Calu3 (cell line): ENCODE measurements around the gene KCNG2. TPM values are rescaled to one million over a fixed set of nuclear protein-coding genes. Genes with fewer than 3 reads are reported as not detected.

ENCODE experiments used
- BruUV-seq: library from RNA; stranded (reverse); fragments of 400-500 nt; replicated peaks from 2 replicates; lab custom pipeline; 2021; lab: Mats Ljungman, UMichigan
- CTCF ChIA-PET: fragments of 300-600 bp; sonication (Branson Sonifier 250); formaldehyde crosslinking; loops from one replicate; lab custom pipeline; 2022; ENCODE audit warnings: antibody characterized with exemption; lab: Charles Lee
- DNase-seq: peaks from one replicate; pipeline ENCODE4 v3.0.0; 2022
- H3K27ac Mint-ChIP-seq: one replicate; pipeline ENCODE4 v1.8.0; 2022; ENCODE audit warnings: mixed read lengths; ENCODE audit not compliant: unreplicated experiment
- H3K27me3 Mint-ChIP-seq: one replicate; pipeline ENCODE4 v1.8.0; 2022; ENCODE audit warnings: mixed read lengths; ENCODE audit not compliant: unreplicated experiment
- H3K36me3 Mint-ChIP-seq: one replicate; pipeline ENCODE4 v1.8.0; 2022; ENCODE audit warnings: mild to moderate bottlenecking, moderate library complexity, mixed read lengths; ENCODE audit not compliant: insufficient read depth, unreplicated experiment
- H3K4me1 Mint-ChIP-seq: one replicate; pipeline ENCODE4 v1.8.0; 2022; ENCODE audit warnings: mild to moderate bottlenecking, low read depth, mixed read lengths; ENCODE audit not compliant: unreplicated experiment
- H3K4me3 Mint-ChIP-seq: one replicate; pipeline ENCODE4 v1.8.0; 2022; ENCODE audit warnings: mild to moderate bottlenecking, low read depth, moderate library complexity, mixed read lengths; ENCODE audit not compliant: unreplicated experiment
- H3K9me3 Mint-ChIP-seq: one replicate; pipeline ENCODE4 v1.8.0; 2022; ENCODE audit warnings: low read depth, mixed read lengths; ENCODE audit not compliant: unreplicated experiment
- CTCF ChIP-seq: fragments of 200-600 bp; IDR thresholded peaks from one replicate; pipeline ENCODE4 v1.8.0; 2022; ENCODE audit warnings: antibody characterized with exemption; ENCODE audit not compliant: unreplicated experiment
- intact Hi-C: fragments of 100-400 bp; cut with micrococcal nuclease; formaldehyde crosslinking; loops from one replicate; pipeline ENCODE4 v1.10.0; 2022; ENCODE audit not compliant: unreplicated experiment
- total RNA-seq: library from RNA; stranded (reverse); gene quantifications from 2 replicates; pipeline ENCODE4 v1.2.3, GENCODE V29; 2022

Gene KCNG2
- total RNA-seq, 1 experiment from 2014 or later: not detected

- Mint-ChIP-seq H3K27me3 (no peaks in the 10 kb centered on the region), H3K4me1 (no peaks in the 10 kb centered on the region), H3K4me3 (no peak overlapping the region), H3K36me3 (no peaks in the 10 kb centered on the region), H3K27ac (no peak overlapping the region), H3K9me3 (peaks cover 3% of the 10 kb centered on the region)
- no peak for TF ChIP-seq CTCF
- DNase-seq: no peak
- no TSS peak for BruUV-seq
- CTCF ChIA-PET: no interaction called here
- intact Hi-C loops: no loop called here
These were observed 53.0 kb downstream of the KCNG2 start for GRCh38 chr18:79850731-79851130.

GRCh38 chr18:79851489-79851888 is 53.8 kb downstream of the KCNG2 start:
- BruUV-seq: no TSS peak

GRCh38 chr18:79851950-79852349 is 54.2 kb downstream of the KCNG2 start:
- H3K36me3 Mint-ChIP-seq: no peaks in the 10 kb centered on the region

More at GRCh38 chr18:79851489-79851888, 53.8 kb downstream of the KCNG2 start:
- Mint-ChIP-seq H3K9me3 (peaks cover 3% of the 10 kb centered on the region), H3K4me3 (no peak overlapping the region), H3K4me1 (no peaks in the 10 kb centered on the region), H3K27me3 (no peaks in the 10 kb centered on the region), H3K27ac (no peak overlapping the region), H3K36me3 (no peaks in the 10 kb centered on the region)
- DNase-seq: no peak
- TF ChIP-seq CTCF: no peak
- intact Hi-C loops: no loop called here
- CTCF ChIA-PET: no interaction called here

GRCh38 chr18:79852561-79853302 is 55.0 kb downstream of the KCNG2 start:
- CTCF ChIA-PET: no interaction called here
- Mint-ChIP-seq H3K4me1 (no peaks in the 10 kb centered on the region), H3K27ac (no peak overlapping the region), H3K9me3 (peaks cover 3% of the 10 kb centered on the region), H3K36me3 (peaks cover 5% of the 10 kb centered on the region), H3K27me3 (no peaks in the 10 kb centered on the region), H3K4me3 (no peak overlapping the region)
- no TSS peak for BruUV-seq
- no peak for DNase-seq
- intact Hi-C loops: no loop called here
- TF ChIP-seq CTCF: no peak

More at GRCh38 chr18:79851950-79852349, 54.2 kb downstream of the KCNG2 start:
- no peak overlapping the region for H3K27ac Mint-ChIP-seq
- no peaks in the 10 kb centered on the region for H3K27me3 Mint-ChIP-seq
- no peak for TF ChIP-seq CTCF
- H3K4me1 Mint-ChIP-seq: no peaks in the 10 kb centered on the region
- H3K9me3 Mint-ChIP-seq: peaks cover 3% of the 10 kb centered on the region
- DNase-seq: no peak
- CTCF ChIA-PET: no interaction called here
- no TSS peak for BruUV-seq
- intact Hi-C loops: no loop called here
- H3K4me3 Mint-ChIP-seq: no peak overlapping the region
